Measurements from ENCODE around the gene TNPO3.
"Not testable (repeated sequence)": the region's sequence is repeated elsewhere in the genome, so short reads cannot be mapped to it uniquely, and the experiment has no call there.

The TNPO3 gene

DNA sequence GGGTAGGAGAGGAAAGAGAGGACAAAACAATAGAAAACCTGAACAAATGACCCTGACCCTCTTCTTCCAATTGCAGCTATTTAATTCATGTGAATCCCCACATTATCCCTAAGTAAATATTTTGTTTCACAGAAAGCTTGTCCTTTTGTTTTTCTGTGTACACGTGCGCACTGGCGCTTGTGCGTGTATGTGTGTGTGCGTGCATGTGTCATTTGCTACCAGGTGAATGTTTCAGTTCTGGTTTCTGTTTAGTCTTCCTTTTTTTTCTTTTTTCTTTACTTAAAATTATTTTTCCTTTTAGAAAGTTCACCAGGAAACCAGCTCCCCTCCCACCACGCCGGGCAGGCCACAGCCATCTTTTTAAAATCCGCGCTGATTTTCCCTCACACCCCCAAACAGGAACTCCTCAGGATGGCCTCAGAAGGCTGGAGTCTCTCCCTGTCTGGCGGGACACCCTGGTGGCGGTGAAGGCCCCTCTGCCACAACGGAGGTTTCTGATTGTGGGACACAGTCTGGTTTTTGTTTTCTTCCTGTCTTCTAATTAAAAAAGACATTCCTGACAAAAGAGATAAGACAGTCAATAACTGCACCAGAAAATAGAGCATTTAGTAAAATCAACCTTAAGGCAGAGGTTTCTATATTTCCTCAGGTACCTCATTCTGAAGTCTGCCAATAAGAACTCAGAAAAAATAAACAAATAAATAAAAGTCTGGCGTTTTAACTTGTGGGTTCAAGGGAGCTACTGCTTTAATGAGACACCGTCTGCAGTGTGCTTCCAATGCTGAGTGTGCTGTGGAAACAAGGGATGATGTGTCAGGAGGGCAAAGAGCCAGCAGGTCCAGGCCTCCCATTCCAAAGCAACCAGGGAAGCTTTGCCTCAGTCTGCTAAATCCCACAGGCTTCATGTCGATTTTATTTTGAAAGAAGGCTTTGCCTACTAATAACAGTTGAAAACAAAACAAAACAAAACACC is 99.8 kb downstream of the TNPO3 start:
- no peak for DNase-seq

DNA sequence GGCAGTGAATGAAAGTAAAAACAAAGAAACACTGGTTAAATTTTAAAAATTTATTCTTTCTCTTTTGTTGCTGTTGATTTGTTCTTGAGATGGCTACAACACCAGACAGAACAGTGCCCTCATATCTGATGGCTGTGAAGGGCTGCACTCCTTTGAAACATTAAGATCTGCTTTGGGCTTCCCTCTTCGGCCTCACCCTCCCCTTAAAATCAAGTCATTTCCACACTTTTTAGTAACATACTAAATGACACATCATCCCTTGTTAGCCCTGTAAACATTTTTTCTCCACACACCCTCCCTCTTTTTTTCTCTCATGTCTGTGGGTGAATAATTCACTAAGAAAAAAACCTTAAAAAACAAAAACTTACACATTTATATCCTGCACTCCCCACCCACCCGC is 100.8 kb downstream of the TNPO3 start:
- DNase-seq: no peak

DNA sequence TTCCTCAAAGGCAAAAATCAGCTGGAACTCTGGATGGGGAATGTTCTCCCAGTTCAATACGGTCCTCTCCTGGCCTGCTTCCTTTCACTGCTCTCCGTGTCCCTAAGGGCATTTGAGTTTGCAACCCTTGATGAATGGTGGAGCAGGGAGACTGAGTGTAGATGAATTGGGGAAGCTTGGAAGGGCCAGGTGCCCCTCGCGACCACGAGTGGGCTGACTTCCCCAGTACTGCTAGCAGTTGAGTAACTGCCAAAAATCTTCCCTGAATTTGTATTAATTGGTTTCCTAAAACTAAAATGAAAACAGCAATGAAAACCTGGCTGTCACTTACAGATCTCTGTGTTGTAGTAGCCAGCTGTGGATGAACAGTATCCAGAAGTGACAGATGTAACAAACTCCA is 103.6 kb downstream of the TNPO3 start:
- no peak for DNase-seq

DNA sequence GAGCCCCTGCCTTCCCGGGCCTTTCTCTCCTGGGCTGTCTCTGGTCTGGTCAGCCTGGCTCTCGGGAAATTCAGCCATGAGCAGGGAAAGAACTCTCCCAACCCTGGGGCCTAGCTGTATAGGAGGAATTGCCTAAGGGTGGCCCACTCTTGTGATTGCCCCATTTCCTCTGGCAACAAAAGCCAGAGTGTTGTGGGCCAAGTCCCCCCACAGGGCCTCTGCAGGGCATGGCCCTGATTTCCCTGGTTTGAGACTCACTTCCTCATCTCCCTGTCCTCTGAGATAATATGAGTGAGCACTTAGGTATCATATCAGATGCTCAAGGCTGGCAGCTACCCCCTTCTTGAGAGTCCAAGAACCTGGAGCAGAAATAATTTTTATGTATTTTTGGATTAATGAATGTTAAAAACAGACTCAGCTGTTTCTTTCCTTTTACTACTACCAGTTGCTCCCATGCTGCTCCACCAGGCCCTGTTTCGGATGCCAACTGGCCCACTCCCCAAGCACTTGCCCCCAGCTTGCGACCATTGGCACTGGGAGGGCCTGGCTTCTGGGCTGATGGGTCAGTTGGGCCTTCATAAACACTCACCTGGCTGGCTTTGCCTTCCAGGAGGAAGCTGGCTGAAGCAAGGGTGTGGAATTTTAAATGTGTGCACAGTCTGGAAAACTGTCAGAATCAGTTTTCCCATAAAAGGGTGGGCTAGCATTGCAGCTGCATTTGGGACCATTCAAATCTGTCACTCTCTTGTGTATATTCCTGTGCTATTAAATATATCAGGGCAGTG is 105.7 kb downstream of the TNPO3 start:
- DNase-seq: no peak

DNA sequence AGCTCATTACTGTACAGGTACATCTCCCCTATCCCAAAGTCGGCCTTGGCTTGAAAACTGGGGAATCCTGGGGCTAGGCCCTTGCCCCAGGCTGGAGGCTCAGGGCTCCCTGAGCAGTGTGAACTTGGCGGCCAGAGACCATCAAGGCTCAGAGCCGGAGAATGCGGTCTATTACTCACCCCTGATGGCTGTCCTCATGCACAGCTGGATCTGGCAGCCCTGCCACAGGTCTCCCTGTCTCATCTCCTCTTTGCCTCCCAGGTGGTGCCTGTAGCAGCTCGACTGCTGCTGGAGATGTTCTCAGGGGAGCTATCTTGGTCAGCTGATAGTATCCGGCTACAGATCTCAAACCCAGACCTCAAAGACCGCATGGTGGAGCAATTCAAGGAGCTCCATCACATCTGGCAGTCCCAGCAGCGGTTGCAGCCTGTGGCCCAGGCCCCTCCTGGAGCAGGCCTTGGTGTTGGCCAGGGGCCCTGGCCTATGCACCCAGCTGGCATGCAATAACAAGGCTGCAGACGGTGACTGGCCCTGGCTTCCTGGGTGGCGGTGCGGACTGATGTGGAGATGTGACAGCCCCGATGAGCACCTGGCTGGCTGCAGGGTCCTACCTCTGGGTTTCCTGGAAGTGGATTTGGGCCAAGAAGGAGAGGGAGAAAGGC is 106.5 kb downstream of the TNPO3 start:
- DNase-seq: no peak

DNA sequence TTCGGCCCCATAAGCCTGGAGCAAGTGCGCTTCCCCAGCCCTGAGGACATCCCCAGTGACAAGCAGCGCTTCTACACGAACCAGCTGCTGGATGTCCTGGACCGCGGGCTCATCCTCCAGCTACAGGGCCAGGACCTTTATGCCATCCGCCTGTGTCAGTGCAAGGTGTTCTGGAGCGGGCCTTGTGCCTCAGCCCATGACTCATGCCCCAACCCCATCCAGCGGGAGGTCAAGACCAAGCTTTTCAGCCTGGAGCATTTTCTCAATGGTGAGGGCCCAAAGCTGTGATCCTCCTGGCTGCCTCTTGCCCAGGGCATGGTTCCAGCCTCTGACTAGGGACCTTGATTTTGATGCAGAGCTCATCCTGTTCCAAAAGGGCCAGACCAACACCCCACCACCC is 107.1 kb downstream of the TNPO3 start:
- DNase-seq: no peak

DNA sequence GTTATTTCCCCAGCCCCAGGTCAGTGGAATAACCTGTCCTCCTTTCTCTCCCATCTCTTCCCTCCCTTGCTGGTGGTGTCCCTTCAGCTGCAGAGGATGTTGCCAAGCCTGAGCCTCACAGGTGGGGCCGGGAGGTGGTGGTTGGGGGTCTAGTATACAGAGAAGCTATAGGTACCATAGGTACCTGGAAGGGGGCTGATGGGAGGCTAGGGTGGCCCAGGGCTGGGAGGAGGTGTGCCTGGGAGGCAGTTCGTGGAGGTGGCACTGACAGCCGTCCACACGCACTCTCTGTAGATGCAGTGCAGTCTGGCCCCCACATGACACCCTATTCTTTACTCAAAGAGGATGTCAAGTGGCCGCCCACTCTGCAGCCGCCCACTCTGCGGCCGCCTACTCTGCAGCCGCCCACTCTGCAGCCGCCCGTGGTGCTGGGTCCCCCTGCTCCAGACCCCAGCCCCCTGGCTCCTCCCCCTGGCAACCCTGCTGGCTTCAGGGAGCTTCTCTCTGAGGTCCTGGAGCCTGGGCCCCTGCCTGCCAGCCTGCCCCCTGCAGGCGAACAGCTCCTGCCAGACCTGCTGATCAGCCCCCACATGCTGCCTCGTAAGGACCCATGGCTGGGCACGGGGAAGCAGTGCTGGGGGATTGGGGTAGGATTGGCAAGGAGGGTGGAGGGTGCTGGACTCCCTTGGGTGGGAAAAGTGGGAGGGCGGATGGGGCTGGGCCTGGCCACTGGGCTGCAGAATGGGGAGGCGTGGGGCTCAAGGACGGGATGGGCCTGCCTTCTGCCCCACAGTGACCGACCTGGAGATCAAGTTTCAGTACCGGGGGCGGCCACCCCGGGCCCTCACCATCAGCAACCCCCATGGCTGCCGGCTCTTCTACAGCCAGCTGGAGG is 107.7 kb downstream of the TNPO3 start:
- DNase-seq: no peak

DNA sequence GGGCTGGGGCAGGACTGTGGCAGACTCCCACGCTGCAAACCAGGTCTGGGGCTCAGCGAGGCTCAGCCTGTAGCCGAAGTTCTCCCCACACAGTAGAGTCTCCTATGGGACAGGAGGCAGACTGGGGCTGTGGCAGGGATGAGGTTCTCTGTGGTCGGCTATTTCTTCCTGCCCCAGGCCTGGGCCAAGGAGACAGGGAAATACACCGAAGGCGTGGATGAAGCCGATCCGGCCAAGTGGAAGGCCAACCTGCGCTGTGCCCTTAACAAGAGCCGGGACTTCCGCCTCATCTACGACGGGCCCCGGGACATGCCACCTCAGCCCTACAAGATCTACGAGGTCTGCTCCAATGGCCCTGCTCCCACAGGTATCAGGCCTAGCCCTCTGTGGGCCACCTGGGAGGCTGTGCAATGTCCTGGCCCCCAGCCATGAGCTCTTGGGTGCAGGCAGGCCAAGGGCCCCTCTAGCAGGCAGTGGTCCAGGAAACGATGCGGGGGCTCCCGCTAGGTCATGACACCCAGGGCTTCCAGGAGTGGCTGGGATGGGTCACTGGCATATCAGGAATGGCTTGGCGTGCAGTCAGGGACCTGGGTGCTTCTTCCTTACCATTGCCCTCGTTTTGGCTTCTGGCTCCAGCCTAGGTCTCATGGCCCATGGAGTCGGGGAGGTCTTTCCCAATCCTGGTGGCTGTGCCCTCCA is 109.1 kb downstream of the TNPO3 start:
- no peak for DNase-seq

DNA sequence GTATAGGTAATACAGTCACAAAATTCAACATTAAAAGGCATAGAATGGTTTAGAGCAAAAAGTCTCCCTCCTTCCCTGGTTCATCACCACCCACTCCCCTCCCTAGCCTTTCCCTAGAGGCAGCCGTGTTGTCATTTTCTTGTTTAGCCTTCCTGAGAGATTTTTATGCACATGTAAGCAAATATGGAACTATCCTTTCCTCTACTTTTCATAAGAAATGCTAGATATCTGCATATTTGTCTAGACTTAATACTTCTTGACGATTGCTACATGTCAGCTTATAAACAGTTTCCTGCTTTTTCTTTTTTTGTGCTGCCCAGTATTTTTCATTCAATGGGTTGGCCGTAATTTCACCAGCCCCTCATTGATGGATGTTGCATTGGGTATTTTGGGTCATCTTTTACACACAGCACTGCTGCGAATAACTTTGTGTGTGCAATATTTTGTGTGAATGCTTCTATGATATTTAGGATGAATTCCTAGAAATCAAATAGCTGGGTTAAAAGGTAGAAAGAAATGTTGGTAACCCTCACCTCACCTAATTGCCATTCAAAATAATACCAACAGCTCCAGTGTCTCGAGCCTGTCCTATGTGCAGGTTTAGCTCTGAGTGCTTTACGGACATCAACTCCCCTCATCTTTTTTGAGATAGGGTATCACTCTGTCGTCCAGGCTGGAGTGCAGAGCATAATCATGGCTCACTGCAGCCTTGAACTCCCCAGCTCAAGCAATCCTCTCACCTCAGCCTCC is 110.2 kb downstream of the TNPO3 start:
- no peak for DNase-seq

DNA sequence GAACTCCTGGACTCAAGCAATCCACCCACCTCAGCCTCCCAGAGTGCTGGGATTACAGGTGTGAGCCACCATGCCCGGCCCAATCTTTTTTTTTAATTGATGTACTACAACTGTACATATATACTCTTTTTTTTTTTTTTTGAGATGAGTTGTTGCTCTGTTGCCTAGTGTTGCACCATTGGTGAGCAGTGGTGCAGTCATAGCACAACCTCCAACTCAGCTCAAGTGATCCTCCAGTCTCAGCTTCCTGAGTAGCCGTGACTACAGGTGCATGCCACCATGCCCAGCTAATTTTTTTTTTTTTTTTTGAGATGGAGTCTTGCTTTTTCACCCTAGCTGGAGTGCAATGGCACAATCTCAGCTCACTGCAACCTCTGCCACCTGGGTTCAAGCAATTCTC is 111.7 kb downstream of the TNPO3 start:
- not testable (repeated sequence) for DNase-seq

DNA sequence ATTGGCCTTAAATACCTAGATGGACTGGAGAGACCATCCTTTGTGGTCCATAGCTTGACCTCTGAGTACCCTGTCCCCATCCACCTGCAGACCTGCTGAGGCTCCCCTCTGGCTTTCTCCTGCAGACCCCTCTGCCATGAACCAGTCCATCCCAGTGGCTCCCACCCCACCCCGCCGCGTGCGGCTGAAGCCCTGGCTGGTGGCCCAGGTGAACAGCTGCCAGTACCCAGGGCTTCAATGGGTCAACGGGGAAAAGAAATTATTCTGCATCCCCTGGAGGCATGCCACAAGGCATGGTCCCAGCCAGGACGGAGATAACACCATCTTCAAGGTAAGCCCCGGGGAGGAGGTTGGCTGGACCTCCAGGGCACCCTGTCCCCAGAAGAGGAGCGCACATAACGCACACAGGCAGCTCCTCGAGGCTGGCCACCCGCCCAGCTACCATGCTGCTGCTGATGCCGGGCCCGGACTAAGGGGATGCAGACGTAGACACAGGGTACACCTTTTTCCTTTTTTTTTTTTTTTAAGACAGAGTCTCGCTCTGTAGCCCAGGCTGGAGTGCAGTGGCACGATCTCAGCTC is 112.9 kb downstream of the TNPO3 start:
- DNase-seq: no peak

DNA sequence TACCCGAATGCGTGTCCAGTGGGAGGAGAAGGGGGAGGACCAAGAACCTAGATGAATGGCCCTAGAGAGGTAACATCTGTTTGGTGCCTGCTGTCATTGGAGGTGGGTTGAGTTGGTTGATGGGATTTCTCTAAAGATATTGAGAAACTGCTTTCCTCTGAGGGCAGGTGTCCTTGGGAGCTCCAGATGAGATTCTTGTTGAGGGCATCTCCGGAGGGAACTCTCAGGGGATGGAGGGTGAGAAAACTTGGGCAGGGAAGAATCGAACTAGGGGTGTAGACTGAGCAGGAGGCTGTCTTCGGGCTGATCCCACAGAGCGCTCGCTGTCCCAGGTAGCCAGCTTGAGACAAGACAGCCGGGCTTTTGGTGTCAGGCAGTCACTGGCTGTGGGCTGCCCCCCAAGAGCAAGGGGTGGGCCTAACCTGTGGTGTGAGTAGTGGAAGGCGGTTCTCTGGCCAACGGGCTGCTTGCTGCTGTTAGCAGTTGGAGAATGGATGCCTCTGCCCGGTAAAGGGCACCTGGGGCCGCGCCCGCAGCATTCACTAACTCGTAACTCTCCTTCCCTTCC is 113.5 kb downstream of the TNPO3 start:
- DNase-seq: no peak

DNA sequence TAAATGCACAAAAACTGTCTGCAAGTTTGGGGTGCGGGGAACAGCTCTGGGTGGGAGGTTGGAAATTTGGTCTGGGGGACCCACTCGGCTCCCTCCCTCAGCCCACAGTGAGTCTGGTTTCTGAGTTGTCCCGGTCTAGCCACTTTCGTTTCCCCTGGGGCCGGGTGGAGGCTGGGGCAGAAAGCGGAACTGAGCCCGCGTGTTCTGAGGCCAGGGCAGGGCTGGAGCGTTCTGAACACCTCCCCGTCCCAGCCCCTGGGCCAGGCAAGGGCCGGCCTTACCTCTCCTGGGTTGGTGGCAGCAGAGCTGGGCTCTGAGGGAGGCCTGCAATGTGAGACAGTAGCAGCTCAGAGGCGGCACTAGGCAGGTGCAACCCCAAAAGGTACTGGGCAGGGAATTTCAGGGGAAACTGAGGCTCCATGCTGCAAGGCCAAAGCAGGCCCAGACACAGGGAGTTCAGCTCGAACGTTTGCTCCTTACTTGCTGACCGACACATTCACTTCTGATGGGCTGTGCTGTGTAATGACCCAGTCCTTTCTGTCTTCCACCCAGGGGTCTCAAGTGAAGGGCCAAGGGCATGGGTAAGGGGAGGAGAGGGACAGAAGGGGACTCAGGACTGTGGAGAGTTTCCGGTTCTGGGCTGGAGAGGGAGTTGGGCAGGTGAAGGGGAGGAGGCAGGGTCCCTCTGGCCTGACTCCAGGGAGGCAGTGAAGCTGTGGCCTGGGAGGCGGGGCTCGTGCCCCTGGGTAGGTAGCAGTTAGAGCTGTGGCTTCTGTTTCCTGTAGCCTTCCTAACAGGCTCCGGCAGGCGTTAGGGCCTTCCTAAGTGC is 114.2 kb downstream of the TNPO3 start:
- DNase-seq: peak in 1 of 2 experiments; percentile 3

DNA sequence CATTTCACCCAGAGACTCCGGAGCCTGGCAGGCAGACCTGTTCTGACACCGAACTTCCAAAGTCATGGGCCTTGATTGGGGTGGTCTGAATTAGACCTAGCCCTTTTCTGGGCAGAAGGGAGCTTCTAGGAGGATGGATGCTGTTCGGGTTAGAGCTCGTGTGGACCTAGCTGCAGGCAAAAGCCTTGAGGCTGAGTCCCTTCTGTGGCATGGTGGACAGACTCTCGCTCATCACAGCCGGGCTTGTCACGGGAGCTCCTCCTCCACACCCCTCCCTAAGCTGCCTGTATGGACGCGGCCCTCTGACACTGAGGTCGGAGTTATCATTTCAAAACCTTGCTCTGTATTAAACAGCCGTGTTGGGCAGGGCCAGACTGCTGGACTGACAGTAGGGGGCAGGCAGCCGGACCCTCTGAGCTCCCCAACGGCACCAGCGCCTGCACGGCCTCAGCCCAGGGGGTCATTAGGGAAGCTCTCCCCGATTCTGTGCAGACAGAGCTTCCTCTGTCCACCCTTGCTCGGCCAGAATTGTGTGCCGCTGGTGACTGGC is 115.0 kb downstream of the TNPO3 start:
- no peak for DNase-seq

DNA sequence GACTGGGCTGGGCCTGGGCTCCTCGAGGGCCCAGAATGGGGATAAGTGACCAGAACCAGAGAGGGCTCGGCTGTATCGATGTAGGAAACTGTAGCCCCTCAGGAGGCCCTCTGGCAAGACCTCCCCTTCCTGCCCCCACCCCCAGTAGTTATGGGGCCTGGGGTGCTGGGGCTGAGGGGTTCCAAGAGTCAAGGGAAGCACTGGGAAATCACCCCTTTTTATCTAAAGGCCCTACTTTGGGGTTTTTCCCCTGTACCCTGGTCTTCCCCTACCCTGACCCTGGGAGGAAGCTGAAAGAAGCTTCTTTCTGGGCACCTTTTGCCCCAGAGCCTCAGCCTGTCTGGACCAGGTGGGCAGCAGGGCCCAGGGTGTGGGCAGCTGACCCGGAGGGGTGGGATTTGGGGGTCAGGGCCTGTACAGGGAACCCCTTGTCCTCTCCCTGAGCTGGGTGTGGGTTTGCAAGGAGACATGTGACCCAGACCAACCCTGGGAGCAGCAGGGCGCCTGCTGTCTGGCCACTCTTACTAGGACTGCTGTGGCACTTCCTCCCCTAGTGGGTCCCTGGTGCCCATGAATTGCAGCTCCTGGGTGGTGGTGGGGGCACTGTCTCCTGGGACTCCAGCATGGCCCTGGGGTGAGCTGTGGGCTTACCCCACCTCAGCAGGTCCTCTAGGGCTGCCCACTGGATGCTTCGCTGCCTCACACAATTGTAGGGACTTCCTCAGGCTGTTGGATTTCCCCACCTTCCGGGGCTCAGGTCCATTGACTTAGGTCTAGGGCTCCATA is 115.6 kb downstream of the TNPO3 start:
- no peak for DNase-seq

DNA sequence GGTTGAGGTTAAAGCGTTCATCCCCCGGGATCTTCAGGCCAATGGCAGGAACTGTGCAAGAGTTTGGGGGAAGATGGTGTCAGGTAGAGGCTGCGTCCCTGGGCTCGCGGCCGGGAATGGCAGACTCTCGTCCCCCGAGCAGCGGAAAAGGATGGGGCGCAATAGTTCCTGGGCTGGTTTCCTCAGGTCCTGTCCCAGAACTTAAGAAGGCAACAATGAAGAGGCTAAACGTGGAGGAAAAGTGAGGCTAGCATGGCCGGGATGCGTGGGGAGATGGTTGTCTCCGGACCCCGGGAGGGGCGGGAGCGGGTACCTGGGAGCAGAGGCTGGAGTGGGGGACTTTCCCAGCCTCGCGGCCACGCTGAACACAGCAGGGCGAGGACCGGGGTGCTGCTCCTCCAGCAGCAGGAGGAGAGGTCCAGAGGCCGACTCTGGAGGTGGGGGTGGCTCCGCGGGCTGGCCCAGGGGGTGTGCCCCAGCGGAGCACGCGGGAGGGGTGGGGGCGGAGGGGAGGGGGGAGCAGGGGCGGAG is 116.3 kb downstream of the TNPO3 start:
- no peak for DNase-seq

DNA sequence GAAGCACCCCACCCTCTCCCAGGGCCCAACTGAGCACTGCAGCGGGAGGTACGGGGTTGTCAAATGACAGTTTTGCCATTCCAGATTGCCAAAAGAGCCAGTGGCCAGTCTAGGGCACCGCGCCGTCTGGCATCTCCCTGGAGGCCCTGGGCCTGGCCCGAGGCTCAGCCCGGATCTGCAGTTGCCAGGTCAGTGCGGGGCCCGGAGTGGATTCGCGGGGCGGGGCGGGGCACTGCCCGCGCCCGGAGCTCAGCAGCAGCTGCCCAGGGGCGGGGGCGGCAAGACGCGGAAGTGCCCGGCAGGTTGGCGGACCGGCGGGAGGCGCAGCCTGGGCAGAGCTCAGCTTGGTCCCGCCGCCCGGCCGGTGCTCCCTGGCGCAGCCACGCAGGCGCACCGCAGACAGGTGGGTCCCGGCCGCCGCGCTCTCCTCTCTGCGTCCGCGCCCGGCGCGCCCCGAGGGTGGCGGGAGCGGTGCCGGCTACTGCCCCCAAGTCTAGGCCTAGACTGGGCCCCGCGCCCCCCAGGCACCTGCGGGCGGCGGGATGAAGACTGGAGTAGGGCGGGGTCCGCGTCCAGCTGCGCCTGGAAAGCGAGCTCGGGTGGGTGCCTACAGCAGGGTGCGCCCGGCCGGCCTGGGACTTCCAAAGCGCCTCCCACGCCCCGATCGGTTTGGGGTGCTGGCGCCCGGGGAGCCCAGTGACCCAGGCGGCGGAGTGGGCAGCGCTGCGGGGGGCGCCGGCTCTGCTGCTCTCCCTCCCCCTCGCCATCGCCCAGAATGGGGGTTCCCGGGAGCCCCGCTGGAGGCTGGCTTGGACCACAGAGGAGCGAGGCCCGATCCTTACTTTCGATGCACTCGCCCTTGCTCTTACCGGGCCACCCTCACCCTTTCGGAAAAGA is 117.0 kb downstream of the TNPO3 start, which contains the start of gene IRF5:
IRF5 (plus strand) TSS at position 281 of the 897 bp plus-strand sequence. CDS start 4,155 bp downstream, outside the sequence.
- DNase-seq: no peak
